Immature natural killer cell (primary cell): Measurements from ENCODE around the gene MACROD2. TPM values are rescaled to one million over a fixed set of nuclear protein-coding genes. Genes with fewer than 3 reads are reported as not detected.
"Not testable (repeated sequence)": the region's sequence is repeated elsewhere in the genome, so short reads cannot be mapped to it uniquely, and the experiment has no call there.

Experiments used
- DNase-seq, 3 donors: peaks; one replicate each; pipeline ENCODE4 v3.0.0; 2022; ENCODE audit warnings: mixed read lengths in 1 of 3
- H3K27ac Mint-ChIP-seq, 6 donors: one replicate each; pipeline ENCODE4 v1.8.0; 2020; ENCODE audit warnings: mixed read lengths in 6 of 6, mild to moderate bottlenecking in 5 of 6, inconsistent platforms in 4 of 6, moderate library complexity in 3 of 6
- H3K27me3 Mint-ChIP-seq, 3 donors: one replicate each; pipeline ENCODE4 v1.8.0; 2020 to 2021; ENCODE audit warnings: low read depth in 3 of 3, mild to moderate bottlenecking in 3 of 3, mixed read lengths in 3 of 3, moderate library complexity in 3 of 3, inconsistent platforms in 1 of 3
- H3K36me3 Mint-ChIP-seq, 3 donors: one replicate each; pipeline ENCODE4 v1.8.0; 2020; ENCODE audit warnings: mixed read lengths in 3 of 3, inconsistent platforms in 2 of 3, mild to moderate bottlenecking in 2 of 3
- H3K4me1 Mint-ChIP-seq, 2 donors: one replicate each; pipeline ENCODE4 v1.8.0; 2020; ENCODE audit warnings: inconsistent platforms in 2 of 2, mild to moderate bottlenecking in 2 of 2, mixed read lengths in 2 of 2, moderate library complexity in 1 of 2
- H3K4me3 Mint-ChIP-seq, 5 donors: one replicate each; pipeline ENCODE4 v1.8.0; 2020; ENCODE audit warnings: mild to moderate bottlenecking in 5 of 5, mixed read lengths in 5 of 5, inconsistent platforms in 3 of 5, moderate library complexity in 3 of 5
- H3K9me3 Mint-ChIP-seq, 6 donors: one replicate each; pipeline ENCODE4 v1.8.0; 2020; ENCODE audit warnings: mild to moderate bottlenecking in 6 of 6, mixed read lengths in 6 of 6, inconsistent platforms in 4 of 6, moderate library complexity in 3 of 6
- polyA plus RNA-seq, 3 donors: library from polyadenylated mRNA; unstranded; fragments of 300-500 nt; fragmentation: Illumina TruSeq; gene quantifications; one replicate each; pipeline ENCODE4 v1.2.3, GENCODE V29; 2021

MACROD2 gene
- polyA plus RNA-seq = not detected

- Mint-ChIP-seq H3K9me3 (peaks cover 6 to 42% (median 13%) of the 10 kb centered on the region in 6 donors), H3K36me3 (peaks cover 0 to 8% (median 0%) of the 10 kb centered on the region in 3 donors), H3K27me3 (peaks cover 1 to 4% (median 2%) of the 10 kb centered on the region in 3 donors), H3K4me1 (peaks cover 7 to 8% of the 10 kb centered on the region in 2 donors), H3K4me3 (peak within 1 kb of the TSS; percentile 67 to 84 (median 81)), H3K27ac (peak within 1 kb of the TSS in 3 of 6 donors; percentile 1 to 53 (median 10))
- peak; percentile 55 to 68 (median 59) for DNase-seq
Measured at GRCh38 chr20:13995086-13995665, at the start of gene MACROD2. MACROD2 (plus strand) TSS chr20:13995516.

GRCh38 chr20:13947719-13948118 lies 47.6 kb upstream of the MACROD2 start:
- no peak for DNase-seq
- Mint-ChIP-seq H3K9me3 (peaks cover 5 to 51% (median 28%) of the 10 kb centered on the region in 6 donors), H3K4me1 (no peaks in the 10 kb centered on the region), H3K36me3 (no peaks in the 10 kb centered on the region), H3K27me3 (peaks cover 0 to 1% (median 0%) of the 10 kb centered on the region in 3 donors), H3K27ac (no peak overlapping the region), H3K4me3 (no peak overlapping the region)

- DNase-seq = no peak
- Mint-ChIP-seq H3K4me1 (no peaks in the 10 kb centered on the region), H3K9me3 (peaks cover 0 to 44% (median 15%) of the 10 kb centered on the region in 6 donors), H3K27ac (no peak overlapping the region), H3K36me3 (no peaks in the 10 kb centered on the region), H3K4me3 (no peak overlapping the region), H3K27me3 (no peaks in the 10 kb centered on the region)
Measured at GRCh38 chr20:13953227-13953626, 42.1 kb upstream of the MACROD2 start.

GRCh38 chr20:13960119-13960518 lies 35.2 kb upstream of the MACROD2 start:
- no peak for DNase-seq
- H3K4me3 Mint-ChIP-seq = no peak overlapping the region
- no peak overlapping the region for H3K27ac Mint-ChIP-seq
- no peaks in the 10 kb centered on the region for H3K4me1 Mint-ChIP-seq
- peaks cover 0 to 14% (median 7%) of the 10 kb centered on the region in 6 donors for H3K9me3 Mint-ChIP-seq
- H3K27me3 Mint-ChIP-seq = peaks cover 0 to 2% (median 0%) of the 10 kb centered on the region in 3 donors
- H3K36me3 Mint-ChIP-seq = no peaks in the 10 kb centered on the region

GRCh38 chr20:13960525-13960924 lies 34.8 kb upstream of the MACROD2 start:
- Mint-ChIP-seq H3K9me3 (peaks cover 0 to 16% (median 7%) of the 10 kb centered on the region in 6 donors), H3K4me1 (no peaks in the 10 kb centered on the region), H3K27ac (no peak overlapping the region), H3K27me3 (peaks cover 0 to 3% (median 0%) of the 10 kb centered on the region in 3 donors), H3K4me3 (no peak overlapping the region), H3K36me3 (no peaks in the 10 kb centered on the region)
- DNase-seq = no peak

- H3K27ac Mint-ChIP-seq = no peak overlapping the region
- H3K9me3 Mint-ChIP-seq = peaks cover 5 to 13% (median 8%) of the 10 kb centered on the region in 6 donors
- H3K4me3 Mint-ChIP-seq = no peak overlapping the region
- peaks cover 0 to 3% (median 2%) of the 10 kb centered on the region in 3 donors for H3K27me3 Mint-ChIP-seq
- no peaks in the 10 kb centered on the region for H3K36me3 Mint-ChIP-seq
- H3K4me1 Mint-ChIP-seq = no peaks in the 10 kb centered on the region
- DNase-seq = no peak
Measured at GRCh38 chr20:13984211-13984610, 11.1 kb upstream of the MACROD2 start.

GRCh38 chr20:13990465-13990864 lies 4.9 kb upstream of the MACROD2 start, which contains the start of gene SEL1L2:
SEL1L2 (minus strand) TSS chr20:13990614; CDS start chr20:13990534, 80 bp downstream.
- Mint-ChIP-seq H3K4me1 (peaks cover 0 to 1% of the 10 kb centered on the region in 2 donors), H3K27me3 (peaks cover 0 to 4% (median 1%) of the 10 kb centered on the region in 3 donors), H3K27ac (no peak within 1 kb of the TSS), H3K9me3 (peaks cover 5 to 39% (median 16%) of the 10 kb centered on the region in 6 donors), H3K36me3 (no peaks in the 10 kb centered on the region), H3K4me3 (no peak within 1 kb of the TSS)
- DNase-seq = no peak

- no peak overlapping the region for H3K27ac Mint-ChIP-seq
- no peak overlapping the region for H3K4me3 Mint-ChIP-seq
- peaks cover 5 to 41% (median 15%) of the 10 kb centered on the region in 6 donors for H3K9me3 Mint-ChIP-seq
- no peak for DNase-seq
- H3K27me3 Mint-ChIP-seq = peaks cover 0 to 4% (median 1%) of the 10 kb centered on the region in 3 donors
- peaks cover 0 to 2% (median 0%) of the 10 kb centered on the region in 3 donors for H3K36me3 Mint-ChIP-seq
- H3K4me1 Mint-ChIP-seq = peaks cover 3 to 4% of the 10 kb centered on the region in 2 donors
Measured at GRCh38 chr20:13991311-13991710, 4.0 kb upstream of the MACROD2 start.

- not testable (repeated sequence) for H3K4me3 Mint-ChIP-seq, H3K36me3 Mint-ChIP-seq, H3K27me3 Mint-ChIP-seq, H3K27ac Mint-ChIP-seq, DNase-seq, H3K4me1 Mint-ChIP-seq
- peaks cover 5 to 46% (median 17%) of the 10 kb centered on the region in 6 donors for H3K9me3 Mint-ChIP-seq
Measured at GRCh38 chr20:13991955-13992354, 3.4 kb upstream of the MACROD2 start.

- Mint-ChIP-seq H3K36me3 (peaks cover 0 to 8% (median 0%) of the 10 kb centered on the region in 3 donors), H3K9me3 (peaks cover 6 to 36% (median 14%) of the 10 kb centered on the region in 6 donors), H3K27me3 (peaks cover 1 to 4% (median 2%) of the 10 kb centered on the region in 3 donors), H3K4me3 (peak overlapping the region; percentile 67 to 84 (median 81)), H3K27ac (peak overlapping the region in 1 of 6 donors; percentile 1), H3K4me1 (peaks cover 7 to 8% of the 10 kb centered on the region in 2 donors)
- DNase-seq = peak in 2 of 3 donors; percentile 5 to 12
Measured at GRCh38 chr20:13995841-13996240, 525 bp downstream of the MACROD2 start.

GRCh38 chr20:13996265-13996664 lies 949 bp downstream of the MACROD2 start:
- Mint-ChIP-seq H3K9me3 (peaks cover 6 to 35% (median 15%) of the 10 kb centered on the region in 6 donors), H3K27me3 (peaks cover 1 to 4% (median 2%) of the 10 kb centered on the region in 3 donors)

GRCh38 chr20:14000917-14001316 lies 5.6 kb downstream of the MACROD2 start:
- Mint-ChIP-seq H3K9me3 (peaks cover 2 to 14% (median 10%) of the 10 kb centered on the region in 6 donors), H3K4me1 (peaks cover 6 to 8% of the 10 kb centered on the region in 2 donors), H3K27ac (no peak overlapping the region), H3K36me3 (peaks cover 0 to 8% (median 0%) of the 10 kb centered on the region in 3 donors), H3K27me3 (peaks cover 0 to 2% (median 0%) of the 10 kb centered on the region in 3 donors), H3K4me3 (no peak overlapping the region)
- no peak for DNase-seq

More at GRCh38 chr20:13996265-13996664, 949 bp downstream of the MACROD2 start:
- H3K27ac Mint-ChIP-seq = peak overlapping the region in 3 of 6 donors; percentile 1 to 53 (median 10)
- peak overlapping the region; percentile 67 to 84 (median 81) for H3K4me3 Mint-ChIP-seq
- H3K4me1 Mint-ChIP-seq = peaks cover 7 to 8% of the 10 kb centered on the region in 2 donors
- H3K36me3 Mint-ChIP-seq = peaks cover 0 to 8% (median 0%) of the 10 kb centered on the region in 3 donors
- no peak for DNase-seq

- no peak for DNase-seq
- H3K4me3 Mint-ChIP-seq = no peak overlapping the region
- H3K36me3 Mint-ChIP-seq = no peaks in the 10 kb centered on the region
- peaks cover 3 to 19% (median 5%) of the 10 kb centered on the region in 6 donors for H3K9me3 Mint-ChIP-seq
- H3K4me1 Mint-ChIP-seq = no peaks in the 10 kb centered on the region
- H3K27ac Mint-ChIP-seq = no peak overlapping the region
- no peaks in the 10 kb centered on the region for H3K27me3 Mint-ChIP-seq
Measured at GRCh38 chr20:14005996-14006395, 10.7 kb downstream of the MACROD2 start.

GRCh38 chr20:14009208-14009607 lies 13.9 kb downstream of the MACROD2 start:
- H3K4me3 Mint-ChIP-seq = no peak overlapping the region
- no peaks in the 10 kb centered on the region for H3K27me3 Mint-ChIP-seq
- H3K9me3 Mint-ChIP-seq = peaks cover 3 to 23% (median 8%) of the 10 kb centered on the region in 6 donors
- no peaks in the 10 kb centered on the region for H3K4me1 Mint-ChIP-seq
- H3K36me3 Mint-ChIP-seq = no peaks in the 10 kb centered on the region
- no peak overlapping the region for H3K27ac Mint-ChIP-seq
- DNase-seq = no peak
